ENCODE data around the gene FUZ. TPM values are rescaled to one million over a fixed set of nuclear protein-coding genes. Genes with fewer than 3 reads are reported as not detected.

Gene FUZ

Small RNA genes lying within 50 kb of the gene (small RNA-seq; reads per million reads assigned to genes)
- gene MIR4749 (not detected), gene MIR6799 (not detected), gene RNU6-841P (0.42 reads per million)

All from skeletal muscle satellite cell (primary cell).